ENCODE measurements around the gene BOD1L2.

GRCh38 chr18:57131782-57132181, 15.1 kb upstream of the BOD1L2 start:
- TF ChIP-seq CTCF (IDR thresholded peaks at IDR 0.05): no peak
- no peak for TF ChIP-seq POLR2A (IDR thresholded peaks at IDR 0.05)
